ENCODE results near the gene STRAP. TPM values are rescaled to one million over a fixed set of nuclear protein-coding genes. Genes with fewer than 3 reads are reported as not detected.

Gene STRAP
- total RNA-seq (2022; extraction: Qiagen RNA extraction), result 189 to 194 TPM (median 193 TPM) in 5 replicates

GRCh38 chr12:15882118-15882971, at the start of gene STRAP:
Gene STRAP, plus strand, starts transcription at chr12:15882387. Its CDS starts 321 bp downstream, at chr12:15882708.

GRCh38 chr12:15910864-15911721, 28.9 kb downstream of the STRAP start, which contains the start of gene DERA:
Gene DERA, plus strand, starts transcription at chr12:15911332. Its CDS starts 52 bp downstream, at chr12:15911384.

Other genes with a start within 250 kb of the STRAP start
- 44.5 to 55.7 TPM (median 50.8 TPM) in 5 replicates for gene EPS8, start 93.0 kb upstream of the STRAP start, total RNA-seq (2022; extraction: Qiagen RNA extraction)
- gene DERA, start 28.9 kb downstream of the STRAP start, total RNA-seq (2022; extraction: Qiagen RNA extraction), result 38.7 to 53.5 TPM (median 41.5 TPM) in 5 replicates

Measured in A549 treated with Mapracorat at 1 μM for 4 hours (cell line).